ES-I3 (cell line): Measurements from ENCODE around the gene ATP8B4.

Source experiments
- H3K36me3 ChIP-seq: 2 replicates; pipeline ENCODE4 v1.6.1; 2013; ENCODE audit warnings: mild to moderate bottlenecking, low read length, control low read depth, moderate library complexity; ENCODE audit not compliant: insufficient read depth
- H3K4me1 ChIP-seq: 2 replicates; pipeline ENCODE4 v1.6.1; 2013; ENCODE audit warnings: mild to moderate bottlenecking, control low read depth, low read length; ENCODE audit not compliant: insufficient read depth
- H3K9ac ChIP-seq: 2 replicates; pipeline ENCODE4 v1.6.1; 2013; ENCODE audit warnings: low read depth, mild to moderate bottlenecking, low read length, moderate library complexity
- H3K9me3 ChIP-seq: 2 replicates; pipeline ENCODE4 v1.6.1; 2013; ENCODE audit warnings: mild to moderate bottlenecking, low read length, moderate library complexity; ENCODE audit not compliant: control insufficient read depth, insufficient read depth

ATP8B4 gene

DNA sequence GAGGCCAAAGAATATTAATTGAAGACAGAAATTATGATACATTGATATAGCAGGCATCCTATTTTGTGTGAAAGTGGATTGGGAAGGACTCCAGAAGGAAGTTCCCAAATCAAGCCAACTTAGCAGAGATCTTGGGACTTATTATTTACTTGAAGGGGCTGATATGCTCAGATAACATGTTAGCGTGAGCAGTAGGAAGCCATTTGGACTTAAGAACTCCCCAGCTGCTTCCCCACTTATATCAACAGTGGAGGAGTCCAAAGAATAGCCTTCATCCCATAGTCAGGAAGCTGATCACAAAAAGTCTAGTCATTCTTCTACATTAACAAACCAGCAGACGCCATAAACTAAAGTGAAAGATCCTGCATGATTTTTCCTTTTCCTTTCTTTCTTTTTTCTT is 200.0 kb downstream of the ATP8B4 start:
- Histone ChIP-seq H3K9me3 (no peaks in the 10 kb centered on the region), H3K9ac (no peak overlapping the region), H3K4me1 (no peaks in the 10 kb centered on the region), H3K36me3 (no peaks in the 10 kb centered on the region)

DNA sequence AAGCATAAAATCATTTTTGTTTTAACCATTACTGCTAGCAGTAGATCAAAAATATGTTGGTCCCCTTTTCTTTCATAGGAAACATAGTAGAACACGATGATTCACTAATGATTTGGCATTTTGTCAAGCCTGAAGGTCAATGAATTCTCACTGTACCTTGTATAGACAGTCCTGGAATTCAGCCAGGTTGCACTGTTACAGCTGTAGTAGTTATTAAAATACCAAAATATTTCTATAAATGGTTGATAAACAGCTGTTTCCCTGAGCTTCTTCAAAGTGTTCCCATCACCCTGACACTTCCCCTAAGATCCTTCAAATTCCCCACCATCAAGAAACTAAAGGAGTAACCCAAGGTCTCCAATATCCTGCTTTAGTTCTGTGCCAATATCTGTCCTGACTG is 200.9 kb downstream of the ATP8B4 start:
- Histone ChIP-seq H3K36me3 (no peaks in the 10 kb centered on the region), H3K9ac (no peak overlapping the region), H3K9me3 (no peaks in the 10 kb centered on the region), H3K4me1 (no peaks in the 10 kb centered on the region)

DNA sequence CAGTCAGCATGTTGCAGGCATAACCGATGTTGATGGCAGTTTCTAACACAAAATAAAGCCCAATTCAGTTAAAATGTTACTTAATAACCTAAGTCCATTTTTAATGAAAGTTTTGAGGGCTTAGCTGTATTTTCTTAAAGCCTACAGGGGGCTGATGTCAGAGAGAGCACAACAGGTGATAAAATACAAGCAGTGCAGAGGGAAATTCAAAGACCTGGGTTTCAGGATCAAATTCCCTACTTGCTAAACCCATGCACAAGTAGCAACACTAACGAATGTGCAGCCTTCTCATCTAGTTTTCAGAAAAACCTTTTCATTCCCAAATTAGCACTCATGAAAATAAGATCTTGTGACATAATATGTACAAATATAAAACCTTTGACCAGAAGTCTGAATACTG is 202.0 kb downstream of the ATP8B4 start:
- Histone ChIP-seq H3K4me1 (no peaks in the 10 kb centered on the region), H3K9ac (no peak overlapping the region), H3K9me3 (no peaks in the 10 kb centered on the region), H3K36me3 (no peaks in the 10 kb centered on the region)

DNA sequence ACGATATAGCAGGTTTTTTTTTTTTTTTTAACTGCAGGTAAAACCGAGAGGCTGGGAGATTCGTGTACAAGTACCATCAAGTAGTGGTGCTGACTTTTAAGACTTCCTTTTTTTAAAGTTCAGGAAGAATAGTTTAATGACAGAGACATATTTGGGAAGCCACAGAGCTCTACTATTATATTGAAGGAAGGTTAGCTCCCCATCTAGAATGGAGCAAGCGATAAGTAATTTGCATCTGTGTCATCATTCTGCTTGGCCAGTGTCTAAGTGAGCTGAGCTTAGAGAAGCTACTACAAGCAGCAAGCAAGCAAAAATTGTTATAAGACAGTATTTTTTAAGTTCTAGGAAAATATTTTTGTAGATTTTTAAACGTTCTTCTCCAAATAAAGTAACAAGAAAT is 203.2 kb downstream of the ATP8B4 start:
- H3K9ac ChIP-seq: no peak overlapping the region
- H3K36me3 ChIP-seq: no peaks in the 10 kb centered on the region
- H3K9me3 ChIP-seq: no peaks in the 10 kb centered on the region; the same call in 1 of the 2 replicates
- H3K4me1 ChIP-seq: no peaks in the 10 kb centered on the region

DNA sequence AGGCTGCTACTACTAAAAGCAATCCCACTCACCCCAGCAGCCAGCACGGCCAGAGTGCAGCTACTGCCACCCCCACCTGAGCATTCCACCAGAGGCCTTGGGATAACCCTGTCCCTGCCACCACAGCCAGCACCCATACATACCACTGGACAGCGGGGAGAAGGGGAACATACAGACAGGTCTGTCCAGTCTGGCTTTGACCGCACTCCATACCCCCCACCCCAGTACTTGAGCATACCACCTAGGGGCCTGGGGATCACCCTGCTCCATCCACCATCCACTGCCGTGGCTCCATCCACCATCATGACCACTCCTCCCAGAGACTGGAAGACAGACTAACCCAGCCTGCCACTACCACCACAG is 210.1 kb downstream of the ATP8B4 start:
- Histone ChIP-seq H3K9ac (no peak overlapping the region), H3K4me1 (no peaks in the 10 kb centered on the region), H3K9me3 (no peaks in the 10 kb centered on the region; the same call in 1 of the 2 replicates), H3K36me3 (no peaks in the 10 kb centered on the region)

DNA sequence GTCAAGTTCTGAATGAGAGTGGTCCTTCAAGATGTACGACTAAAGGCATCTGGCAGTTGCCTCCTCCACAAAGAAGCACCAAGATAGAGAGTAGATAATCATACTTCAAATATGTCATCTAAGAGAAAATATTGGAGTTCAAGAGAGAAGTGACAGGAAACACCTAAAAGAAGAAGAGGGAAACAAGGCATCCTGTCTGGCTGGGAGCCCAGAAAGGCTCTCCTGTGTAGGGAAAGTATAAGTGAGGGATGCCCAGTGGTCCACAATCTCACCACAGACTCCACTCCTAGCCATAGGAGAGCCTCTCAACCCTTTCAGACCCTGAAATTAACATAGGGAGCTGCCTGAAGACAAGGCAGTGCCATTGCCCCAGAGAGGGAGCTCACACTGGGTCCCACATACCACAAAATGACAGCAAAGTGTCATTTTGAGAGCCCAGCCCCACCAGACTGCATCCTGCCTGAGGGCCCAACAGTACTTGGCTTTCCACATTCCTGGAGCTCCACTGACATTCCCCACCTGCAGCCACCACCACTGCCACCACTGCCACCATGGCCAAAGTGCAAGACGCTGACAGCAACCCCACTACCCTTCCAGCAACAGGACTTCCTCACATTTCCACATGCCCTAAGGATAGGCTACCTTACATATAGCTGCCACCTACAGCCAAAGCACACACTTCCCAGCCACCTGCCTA is 210.6 kb downstream of the ATP8B4 start:
- no peaks in the 10 kb centered on the region; the same call in 1 of the 2 replicates for H3K9me3 ChIP-seq
- H3K9ac ChIP-seq: no peak overlapping the region
- no peaks in the 10 kb centered on the region for H3K36me3 ChIP-seq
- no peaks in the 10 kb centered on the region for H3K4me1 ChIP-seq

DNA sequence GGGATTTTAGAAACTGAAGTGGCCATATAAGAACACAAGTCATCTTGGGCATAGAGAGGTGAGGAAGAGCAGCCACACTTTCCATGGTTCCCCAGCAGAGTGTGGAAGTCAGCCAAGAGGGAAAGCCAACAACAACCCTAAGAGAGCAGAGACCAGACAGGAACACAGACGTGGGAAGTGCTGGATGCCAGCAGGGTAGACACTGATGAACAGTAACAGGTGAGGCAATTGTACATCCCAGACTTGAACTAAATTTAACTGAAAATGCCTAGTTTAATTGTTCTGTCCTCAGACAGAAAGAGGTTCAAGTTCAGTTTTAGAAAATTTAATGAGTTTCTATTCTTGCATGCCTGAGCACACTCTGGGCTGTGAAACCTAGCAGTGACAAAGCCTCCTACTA is 212.1 kb downstream of the ATP8B4 start:
- Histone ChIP-seq H3K9me3 (no peaks in the 10 kb centered on the region; the same call in 1 of the 2 replicates), H3K9ac (no peak overlapping the region), H3K4me1 (no peaks in the 10 kb centered on the region), H3K36me3 (no peaks in the 10 kb centered on the region)

DNA sequence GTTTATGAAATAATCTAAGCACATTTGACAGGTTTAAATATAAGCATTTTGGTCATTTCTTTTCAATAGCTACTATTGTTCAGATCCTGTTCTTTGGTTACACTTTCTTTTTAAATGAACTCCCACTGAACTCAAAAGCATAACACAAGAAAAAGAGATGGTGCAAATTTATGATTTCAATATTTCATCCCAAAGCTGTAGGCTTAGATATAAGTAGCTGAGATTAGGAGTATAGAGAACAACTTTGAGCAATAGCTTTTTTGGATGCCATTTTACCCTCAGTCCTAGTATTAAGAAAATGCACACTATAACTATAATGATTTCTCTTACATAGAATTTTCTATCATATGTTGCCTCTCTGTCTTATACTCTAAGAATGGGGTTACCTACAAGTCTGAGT is 213.8 kb downstream of the ATP8B4 start:
- no peak overlapping the region for H3K9ac ChIP-seq
- no peaks in the 10 kb centered on the region for H3K9me3 ChIP-seq
- H3K4me1 ChIP-seq: no peaks in the 10 kb centered on the region
- no peaks in the 10 kb centered on the region for H3K36me3 ChIP-seq

DNA sequence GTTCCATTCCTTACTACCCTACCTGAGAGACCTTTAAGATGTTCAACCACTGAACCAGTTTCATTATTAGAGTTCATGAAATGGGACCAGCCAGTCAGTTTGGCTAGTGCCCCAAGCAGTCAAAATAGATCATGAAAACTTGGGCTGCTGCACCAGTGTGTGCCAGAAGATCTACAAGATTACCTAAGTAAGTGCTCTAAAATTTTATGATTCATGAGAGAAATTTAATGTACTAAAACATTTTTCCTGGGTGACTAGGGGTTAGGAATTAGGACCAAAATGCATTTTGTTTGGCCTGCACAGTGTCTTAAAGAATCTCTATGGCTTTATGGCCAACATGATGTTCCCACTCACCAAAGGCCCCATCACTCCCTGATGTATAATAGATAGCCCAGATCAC is 214.7 kb downstream of the ATP8B4 start:
- no peaks in the 10 kb centered on the region for H3K9me3 ChIP-seq
- H3K9ac ChIP-seq: no peak overlapping the region
- no peaks in the 10 kb centered on the region for H3K4me1 ChIP-seq
- no peaks in the 10 kb centered on the region for H3K36me3 ChIP-seq

DNA sequence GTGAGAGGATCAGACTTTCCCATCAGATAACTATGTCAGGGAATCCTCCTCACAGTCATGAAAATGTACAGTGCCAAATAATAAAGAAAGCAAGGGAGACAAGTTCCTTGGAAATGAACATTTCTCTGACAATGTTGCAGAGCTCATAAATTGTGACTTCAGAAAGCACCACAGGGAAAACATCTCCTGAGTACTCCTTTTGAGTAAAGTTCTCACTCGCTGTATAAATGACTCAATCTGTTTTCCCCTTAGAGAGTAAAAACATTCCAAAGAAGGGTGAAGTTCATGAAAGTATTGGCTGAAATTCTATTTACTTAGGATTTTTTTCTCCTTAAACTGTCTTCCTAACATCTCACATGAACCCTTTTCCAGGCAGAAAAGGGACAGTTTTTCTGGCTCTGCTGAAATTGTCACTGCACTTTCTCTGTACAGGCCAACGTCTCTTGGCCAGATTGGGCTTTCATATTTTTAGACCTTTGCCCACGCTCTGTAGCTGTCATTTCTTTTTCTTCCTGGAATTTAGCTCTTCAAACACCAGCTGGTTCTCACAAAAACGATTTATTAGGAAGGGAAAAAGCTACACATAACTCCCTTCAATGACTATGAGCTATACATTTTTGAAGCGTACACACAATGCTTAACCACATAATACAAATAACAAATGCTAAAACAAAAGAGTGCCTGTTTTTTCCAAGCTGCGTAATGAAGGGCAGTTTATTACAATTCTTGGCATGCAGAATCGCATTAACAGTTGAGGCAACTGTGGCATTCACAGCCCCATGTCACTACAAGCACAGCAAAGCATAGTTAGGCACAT is 216.1 kb downstream of the ATP8B4 start:
- no peak overlapping the region for H3K9ac ChIP-seq
- no peaks in the 10 kb centered on the region for H3K4me1 ChIP-seq
- H3K9me3 ChIP-seq: no peaks in the 10 kb centered on the region
- no peaks in the 10 kb centered on the region for H3K36me3 ChIP-seq

DNA sequence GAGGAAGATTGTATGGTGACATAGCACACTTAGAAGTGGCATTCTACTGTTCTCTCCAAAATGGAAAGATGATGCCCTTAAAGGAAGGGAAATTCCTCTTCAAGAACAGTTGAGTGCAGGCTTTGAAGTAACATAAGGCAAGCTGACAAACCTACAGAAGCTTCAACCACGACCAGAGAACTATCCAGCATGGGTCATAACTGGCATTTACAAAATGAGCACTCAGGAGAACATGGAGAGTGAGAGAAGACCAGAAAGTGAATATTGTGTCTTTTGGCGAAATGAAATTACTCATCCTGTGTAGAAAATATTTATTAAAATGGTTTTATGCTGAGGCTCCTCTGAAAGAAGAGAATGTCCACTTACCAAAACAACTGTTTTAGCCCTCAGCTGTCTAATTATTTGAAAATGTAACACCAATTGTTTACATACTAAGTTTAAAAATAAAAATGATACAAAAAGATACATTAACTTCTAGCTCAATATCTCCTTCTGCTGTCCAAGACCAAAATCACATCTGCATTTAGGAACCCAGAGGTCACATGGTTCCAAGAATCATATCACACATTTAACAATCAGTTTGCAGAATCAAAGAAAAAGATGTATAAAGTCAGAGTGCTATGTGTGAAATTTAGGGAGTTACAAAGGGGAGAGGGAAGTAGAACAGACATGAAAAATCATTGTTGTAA is 216.9 kb downstream of the ATP8B4 start:
- no peak overlapping the region for H3K9ac ChIP-seq
- H3K9me3 ChIP-seq: no peaks in the 10 kb centered on the region
- H3K36me3 ChIP-seq: no peaks in the 10 kb centered on the region
- no peaks in the 10 kb centered on the region for H3K4me1 ChIP-seq

DNA sequence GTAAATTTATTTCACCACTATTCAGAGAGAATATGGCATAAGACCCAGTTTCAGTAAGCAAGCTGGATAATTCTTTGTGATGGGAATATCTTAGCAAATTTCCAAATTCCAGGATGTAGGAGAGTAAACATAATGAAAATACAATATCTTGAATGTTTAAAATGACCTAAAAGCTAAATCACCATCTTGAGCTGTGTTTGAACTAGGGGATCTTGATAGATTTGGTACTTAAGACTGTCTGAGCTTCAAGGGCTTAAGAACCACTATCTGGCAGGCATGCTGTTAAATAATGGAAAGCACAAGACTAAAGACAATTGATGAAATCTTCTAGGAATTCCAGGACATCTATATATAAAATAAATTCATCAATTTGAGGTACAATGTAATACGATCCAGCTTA is 217.7 kb downstream of the ATP8B4 start:
- Histone ChIP-seq H3K9me3 (no peaks in the 10 kb centered on the region), H3K4me1 (no peaks in the 10 kb centered on the region), H3K36me3 (no peaks in the 10 kb centered on the region), H3K9ac (no peak overlapping the region)

DNA sequence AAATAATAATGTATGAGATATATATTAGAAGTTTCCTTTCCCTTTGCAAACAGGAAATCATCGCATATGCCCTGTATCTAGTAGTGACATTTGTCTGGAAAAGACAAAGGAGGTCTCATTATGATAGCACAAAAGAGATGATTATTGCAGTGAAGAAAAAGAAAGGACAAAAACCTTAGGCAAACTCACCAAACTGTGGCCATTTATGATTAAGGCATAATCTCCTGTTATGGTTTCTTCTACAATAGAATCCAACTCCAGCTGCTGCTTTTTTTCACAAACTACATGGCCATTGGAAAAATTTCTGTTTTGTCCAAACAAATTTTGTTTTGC is 218.2 kb downstream of the ATP8B4 start:
- Histone ChIP-seq H3K4me1 (0 out of 2 replicates have a peak, but pooled peaks cover 1% of the 10 kb centered on the region), H3K9me3 (no peaks in the 10 kb centered on the region), H3K36me3 (no peaks in the 10 kb centered on the region), H3K9ac (no peak overlapping the region)

DNA sequence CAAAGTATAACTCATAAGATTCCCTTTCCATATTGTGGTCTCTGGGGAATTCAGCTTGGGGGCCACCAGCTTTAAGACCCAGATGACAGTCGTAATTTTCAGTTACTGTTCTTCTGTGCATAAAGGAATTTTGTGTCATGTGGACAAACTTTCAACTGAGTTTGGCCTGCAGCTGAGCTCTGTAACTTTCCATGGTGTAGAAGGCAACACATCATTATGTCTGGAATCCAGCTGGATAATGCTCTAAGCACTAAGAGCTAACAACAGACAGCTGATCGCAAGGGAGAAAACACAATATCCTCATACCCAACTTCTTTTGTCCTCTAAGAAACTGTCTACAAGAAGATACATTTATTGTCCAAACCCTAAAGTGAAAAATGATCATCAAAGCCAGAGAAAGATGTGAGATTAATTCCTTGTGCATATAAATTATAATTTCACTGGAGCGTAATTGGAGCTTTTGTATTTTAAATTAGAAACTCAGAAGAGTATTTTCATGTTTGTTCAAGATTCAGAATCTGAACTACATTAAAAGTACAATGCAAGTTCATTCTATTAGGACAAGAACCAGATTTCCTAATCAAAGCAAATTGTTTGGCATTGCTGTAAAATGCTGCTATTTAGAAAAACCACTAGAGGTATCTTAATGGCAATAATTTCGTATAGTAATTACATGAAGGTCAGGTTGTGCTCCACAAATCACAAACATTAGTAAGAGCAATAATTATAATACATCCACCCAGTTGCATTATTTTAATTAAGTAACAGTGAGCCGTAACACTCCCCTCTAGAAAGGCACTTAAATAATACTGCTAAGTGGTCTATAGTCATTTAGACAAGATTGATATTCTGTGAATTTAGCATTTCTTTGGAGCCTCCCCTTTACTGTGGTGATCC is 218.8 kb downstream of the ATP8B4 start:
- H3K9me3 ChIP-seq: no peaks in the 10 kb centered on the region
- no peak overlapping the region for H3K9ac ChIP-seq
- H3K36me3 ChIP-seq: no peaks in the 10 kb centered on the region
- peaks cover 7% of the 10 kb centered on the region; the same call in 1 of the 2 replicates for H3K4me1 ChIP-seq
